ENCODE data around the gene CHM.

CHM gene

DNA sequence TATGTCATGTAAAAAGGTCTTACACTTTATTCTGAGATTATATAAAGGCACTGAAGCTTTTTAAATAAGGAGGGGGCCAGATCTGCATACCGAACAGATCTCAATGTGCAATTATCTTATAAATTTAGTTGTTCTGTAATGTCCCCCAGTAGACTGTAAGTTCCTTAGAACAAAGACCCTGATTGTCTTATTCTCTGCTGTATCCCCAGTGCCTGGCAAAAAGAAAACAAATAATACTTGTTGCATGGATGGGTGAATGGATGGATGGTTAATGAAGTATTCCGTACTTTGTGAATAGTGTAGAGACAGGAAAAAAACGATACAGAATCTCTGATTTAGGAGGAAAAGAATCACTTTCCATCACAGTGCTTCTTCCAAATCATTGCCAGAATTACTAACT is 141.5 kb downstream of the CHM start:
- DNase-seq (ENCODE audit: low read depth in 2 of 2), result no peak

DNA sequence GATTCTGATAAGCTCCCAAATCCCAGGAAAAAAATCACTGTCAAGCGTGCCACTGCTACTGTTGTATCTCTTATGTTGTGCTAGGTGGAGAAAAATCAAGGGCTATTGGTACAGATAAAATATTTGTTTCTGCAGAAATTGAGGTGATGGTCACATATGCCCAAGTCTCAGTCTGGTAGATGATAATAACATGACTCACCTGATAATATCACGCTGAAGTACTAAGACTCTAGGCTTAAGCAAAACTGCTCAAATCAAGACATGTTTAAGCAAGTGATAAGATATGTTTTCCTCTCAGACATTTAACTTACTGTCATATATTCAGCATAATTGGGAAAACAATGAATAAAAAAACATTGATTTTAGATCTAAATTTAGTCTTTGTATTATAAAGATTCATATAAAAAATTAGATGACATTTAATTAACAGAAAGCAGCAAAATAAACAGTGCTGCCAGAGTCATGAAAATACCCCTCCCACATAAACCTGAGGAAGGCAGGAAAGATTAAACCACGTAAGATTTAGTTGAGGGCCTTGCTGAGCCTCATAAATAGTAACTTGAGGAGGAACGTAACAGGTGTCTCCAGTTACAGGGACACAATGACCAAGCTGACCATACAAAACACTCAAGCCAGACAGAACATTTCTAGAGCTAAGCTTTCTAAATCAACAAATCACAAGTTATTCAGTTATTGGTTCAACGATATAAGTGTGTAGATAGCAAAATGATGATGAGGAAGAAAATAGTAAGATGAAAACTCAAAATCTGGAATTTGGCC is 143.5 kb downstream of the CHM start:
- DNase-seq (ENCODE audit: low read depth in 2 of 2), result no peak

DNA sequence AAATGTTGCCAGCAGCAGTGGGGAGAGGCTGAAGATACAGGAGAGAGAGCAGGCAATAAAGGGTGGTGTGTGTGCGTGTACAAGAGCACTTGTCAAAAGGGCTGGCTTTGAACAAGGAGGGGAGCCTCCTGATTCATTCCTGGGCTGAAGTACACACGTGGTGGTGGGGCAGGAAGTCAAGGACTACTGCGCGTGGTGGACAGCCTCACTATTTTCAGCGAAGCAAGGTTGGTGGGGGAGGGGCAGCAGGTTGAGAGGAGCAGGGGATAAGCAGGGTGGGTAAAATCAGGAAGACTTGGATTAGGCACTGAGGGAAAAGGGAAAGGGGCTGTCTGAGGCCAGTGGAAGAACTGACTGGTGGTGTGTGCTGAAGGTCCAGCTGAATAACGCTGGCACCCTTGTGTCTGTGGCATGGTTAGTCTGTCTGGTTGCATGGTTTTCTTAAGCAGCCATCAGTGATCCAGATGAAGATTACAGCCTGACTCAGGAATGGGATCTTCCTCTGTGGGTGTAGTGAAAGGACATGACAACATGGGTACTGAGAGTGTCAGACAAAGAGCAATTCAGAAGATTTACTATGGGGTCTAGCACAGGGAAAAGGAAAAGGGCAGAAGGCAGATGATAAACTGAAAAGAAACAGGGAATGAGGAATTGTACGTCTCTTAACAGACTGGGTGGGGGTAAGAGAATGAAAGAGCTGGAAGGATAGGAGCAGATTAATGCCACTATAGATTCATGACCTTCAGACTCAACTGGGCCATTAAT is 149.8 kb downstream of the CHM start:
- DNase-seq (ENCODE audit: low read depth in 2 of 2), result no peak

DNA sequence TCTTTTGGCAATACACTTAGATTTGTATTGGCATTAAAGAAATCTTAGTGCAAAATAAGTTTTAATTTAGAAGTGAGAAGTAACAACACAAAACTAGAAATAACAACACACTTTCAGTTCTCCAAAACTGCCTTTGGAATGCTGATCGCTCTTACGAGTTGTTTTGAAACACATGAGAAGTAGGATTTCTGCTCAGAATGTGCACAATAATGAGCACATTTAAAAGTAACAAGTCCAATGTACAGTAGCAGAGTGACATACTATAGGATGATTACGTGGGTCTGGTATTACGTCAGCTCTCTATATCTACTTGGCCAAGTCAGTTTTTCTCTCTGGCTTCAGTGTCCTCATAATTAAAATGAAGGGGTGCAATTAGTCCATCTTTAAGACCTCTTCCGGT is 164.8 kb downstream of the CHM start:
- DNase-seq (ENCODE audit: low read depth in 2 of 2), result no peak

DNA sequence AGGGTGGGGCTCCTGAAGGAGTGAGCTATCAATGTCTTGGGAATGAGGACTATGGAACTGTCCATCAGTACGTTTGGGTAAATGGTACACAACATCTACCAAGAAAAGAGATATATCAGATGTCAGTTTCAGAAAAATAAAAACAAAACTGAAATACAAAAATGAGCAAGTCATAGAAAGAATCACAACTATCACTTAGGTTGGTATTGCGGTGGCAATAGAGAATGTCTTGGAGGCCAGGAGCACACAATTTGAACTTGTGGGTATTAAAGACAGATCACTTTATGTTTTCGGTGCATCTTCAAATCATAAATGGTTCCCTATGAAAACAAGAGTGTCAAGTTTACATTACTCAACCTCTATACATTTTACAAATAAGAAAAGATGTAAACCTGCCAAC is 176.8 kb downstream of the CHM start:
- DNase-seq (ENCODE audit: low read depth in 2 of 2), result no peak

DNA sequence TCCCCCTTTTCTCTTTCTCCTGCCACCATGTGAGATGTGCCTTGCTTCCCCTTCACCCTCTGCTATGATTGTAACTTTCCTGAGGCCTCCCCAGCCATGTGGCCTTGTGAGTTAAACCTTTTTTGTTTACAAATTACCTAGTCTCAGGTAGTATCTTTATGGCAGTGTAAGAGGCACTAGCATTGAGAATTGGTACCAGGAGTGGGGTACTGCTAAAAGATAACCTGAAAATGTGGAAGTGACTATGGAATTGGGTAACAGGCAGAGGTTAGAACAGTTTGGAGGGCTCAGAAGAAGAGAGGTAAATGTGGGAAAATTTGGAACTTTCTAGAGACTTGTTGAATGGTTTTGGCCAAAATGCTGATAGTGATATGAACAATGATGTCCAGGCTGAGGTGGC is 182.0 kb downstream of the CHM start:
- no peak for DNase-seq (ENCODE audit: low read depth in 2 of 2)

DNA sequence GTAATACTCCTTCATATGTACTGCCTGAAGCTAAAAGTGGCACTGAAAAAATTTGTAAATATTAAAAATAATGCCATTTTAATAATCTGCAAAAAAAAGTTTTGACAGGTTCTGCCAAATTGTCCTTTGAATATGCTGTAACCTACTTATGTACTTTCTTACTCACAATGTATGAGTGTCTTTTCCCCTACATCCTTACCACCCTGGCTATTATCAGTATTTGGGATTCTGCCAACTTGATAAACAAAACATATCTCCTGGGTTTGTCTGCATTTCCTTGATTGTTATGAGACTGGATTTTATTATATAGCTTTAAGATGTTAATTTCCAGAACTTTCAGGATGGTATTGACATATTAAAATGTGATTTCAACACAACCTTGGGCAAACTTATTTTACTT is 187.9 kb downstream of the CHM start:
- no peak for DNase-seq (ENCODE audit: low read depth in 2 of 2)

DNA sequence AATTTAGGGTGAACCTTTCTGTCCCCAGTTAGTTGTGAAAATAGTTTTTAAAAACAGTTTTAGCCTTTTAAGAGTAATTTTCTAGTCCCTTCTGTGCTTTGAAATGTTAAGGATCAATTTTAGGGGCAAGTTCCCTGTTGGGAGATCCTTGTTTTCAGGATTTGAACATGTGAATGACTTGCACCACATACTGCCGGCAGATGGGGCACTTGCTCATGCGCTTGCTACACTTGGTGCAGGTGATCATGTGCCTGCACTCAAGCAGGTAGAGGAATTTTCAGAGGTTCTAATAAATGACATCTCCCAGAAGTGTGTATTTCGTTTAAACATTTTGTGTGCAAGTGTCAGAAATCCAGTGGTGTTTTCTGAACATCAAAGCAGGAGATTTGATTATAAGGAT is 195.9 kb downstream of the CHM start:
- DNase-seq (ENCODE audit: low read depth in 2 of 2), result no peak

DNA sequence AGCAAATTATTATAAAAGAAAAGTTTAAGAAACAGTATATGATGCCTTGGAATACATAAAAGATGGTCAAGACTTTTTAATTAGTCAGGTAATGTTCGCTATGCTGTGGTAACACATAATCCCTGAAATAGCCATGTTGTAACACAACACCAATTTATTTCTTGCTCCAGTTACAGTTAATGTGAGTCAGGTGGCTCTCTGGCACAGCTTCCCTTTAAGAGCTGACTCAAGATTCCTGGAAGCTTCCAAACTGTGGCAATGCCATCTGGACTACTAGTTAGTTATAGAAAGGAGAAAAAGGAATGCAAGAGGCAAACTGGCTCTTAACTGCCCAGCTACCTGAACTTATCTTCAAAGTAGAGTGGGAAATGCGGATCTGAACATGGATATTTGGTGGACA is 210.5 kb downstream of the CHM start:
- no peak for DNase-seq (ENCODE audit: low read depth in 2 of 2)

DNA sequence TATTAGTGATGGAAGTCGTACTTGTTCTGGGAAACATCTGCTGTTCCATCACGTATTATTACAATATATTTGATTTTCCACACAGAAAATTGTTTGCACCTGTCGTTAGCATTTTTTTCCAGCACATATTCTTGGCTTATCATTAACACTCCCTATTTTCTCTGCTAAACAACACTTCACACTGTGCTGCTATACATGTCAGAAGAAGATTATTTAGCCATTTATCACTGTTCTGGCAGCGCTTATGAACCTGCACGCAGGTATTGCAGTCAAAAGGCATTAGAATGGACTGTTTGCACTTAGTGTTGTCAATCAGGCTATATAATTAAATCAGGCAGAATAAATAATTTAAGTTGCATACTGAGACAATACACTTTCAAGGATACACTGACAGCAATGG is 218.6 kb downstream of the CHM start:
- DNase-seq (ENCODE audit: low read depth in 2 of 2), result no peak

DNA sequence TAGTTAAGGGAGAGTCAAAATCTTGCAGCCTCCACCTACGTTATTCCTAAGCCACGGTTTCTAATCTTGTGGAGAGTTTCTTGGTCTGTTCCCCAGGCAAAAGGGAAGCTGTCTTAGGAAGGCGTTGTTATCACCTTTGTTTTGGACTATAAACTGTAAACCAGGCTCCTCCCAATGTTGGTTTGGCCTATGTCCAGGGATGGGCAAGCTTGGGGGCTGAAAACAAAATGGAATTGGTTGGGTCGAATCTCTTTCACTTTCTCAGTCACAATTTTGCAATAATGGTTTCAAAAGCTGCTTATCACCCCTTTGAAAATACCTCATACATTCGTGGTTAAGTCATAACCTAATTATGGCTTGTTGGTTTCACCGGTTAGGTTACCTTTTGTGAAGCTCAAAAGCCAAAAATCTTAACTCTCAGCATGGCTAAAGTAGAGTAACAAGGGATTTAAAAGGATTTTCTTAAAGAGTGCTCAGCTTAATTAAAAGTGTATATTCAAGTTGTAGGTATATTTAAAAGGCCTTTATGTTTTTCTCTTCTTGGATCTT is 232.1 kb downstream of the CHM start:
- DNase-seq (ENCODE audit: low read depth in 2 of 2), result no peak

Measured in stimulated activated CD8-positive, alpha-beta memory T cell treated with anti-CD3 and anti-CD28 coated beads, Interleukin-15, amount 100 ng/mL, for 4 hours (primary cell).